ENCODE measurements around the gene RAB42.

GRCh38 chr1:28644494-28644893 is 52.4 kb downstream of the RAB42 start:
- TF ChIP-seq EZH2phosphoT487 (IDR thresholded peaks at IDR 0.05; ENCODE audit: insufficient read depth, low read depth) (no peak), EZH2 (IDR thresholded peaks at IDR 0.05; ENCODE audit: insufficient read depth, poor library complexity, severe bottlenecking) (no peak)
